A549 (cell line): ENCODE results near the gene CNOT6. TPM values are rescaled to one million over a fixed set of nuclear protein-coding genes. Genes with fewer than 3 reads are reported as not detected.

Source experiments
- ATAC-seq, 2 experiments: fragments of 200-7000 bp in 1 of 2; fragments of >200 bp in 1 of 2; cut with Nextera tagmentation in 1 of 2; cut with Tn5 transposase in 1 of 2; 3 replicates each; pipeline versions ENCODE4 v1.8.0 to v1.9.1; 2018 to 2020; ENCODE audit warnings: mild to moderate bottlenecking in 1 of 2, moderate library complexity in 1 of 2
- CTCF ChIA-PET: fragments of 300-600 bp; sonication (Branson Sonifier 250); formaldehyde crosslinking; extraction: SDS; loops from one replicate; lab custom pipeline; 2021; ENCODE audit warnings: antibody characterized with exemption, inconsistent platforms; lab: Yijun Ruan, JAX
- POLR2A ChIA-PET: fragments of 350-600 bp; formaldehyde crosslinking; extraction: SDS; loops from one replicate; lab custom pipeline; 2021; ENCODE audit warnings: antibody characterized with exemption, inconsistent platforms; lab: Yijun Ruan, JAX
- DNase-seq, 2 experiments: peaks; one replicate each; pipeline versions ENCODE4 v3.0.0 to v3.0.0-alpha.2; 2011 to 2016; ENCODE audit warnings: low read depth in 1 of 2, low spot score in 1 of 2
- FAIRE-seq: peaks from 2 replicates; lab custom pipeline; 2011; peaks lifted over from hg19 to GRCh38; lab: Jason Lieb, UNC
- H3K27ac ChIP-seq, 2 experiments: fragments of >200 bp; sonication (Bioruptor Twin); formaldehyde crosslinking; 3 replicates each; pipeline ENCODE4 v1.5.1; 2016 to 2017
- H3K4me1 ChIP-seq: fragments of >200 bp; sonication (Bioruptor Twin); formaldehyde crosslinking; 3 replicates; pipeline ENCODE4 v1.6.1; 2016
- H3K4me2 ChIP-seq: fragments of >200 bp; sonication (Bioruptor Twin); formaldehyde crosslinking; 3 replicates; pipeline ENCODE4 v1.6.1; 2016
- H3K4me3 ChIP-seq: fragments of >200 bp; sonication (Bioruptor Twin); formaldehyde crosslinking; 3 replicates; pipeline ENCODE4 v1.5.1; 2016
- H3K9me3 ChIP-seq: fragments of >200 bp; sonication (Bioruptor Twin); formaldehyde crosslinking; 3 replicates; pipeline ENCODE4 v1.6.1; 2016
- FOSB ChIP-seq: fragments of 250-450 bp; sonication (Bioruptor Pico); IDR thresholded peaks from 2 replicates; pipeline ENCODE4 v1.5.0; 2020; ENCODE audit warnings: mild to moderate bottlenecking, moderate library complexity
- FOXS1 ChIP-seq: fragments of 250-450 bp; sonication (Bioruptor Pico); IDR thresholded peaks from 2 replicates; pipeline ENCODE4 v1.5.0; 2020; ENCODE audit warnings: mild to moderate bottlenecking, moderate library complexity
- GATA3 ChIP-seq: IDR thresholded peaks from 2 replicates; pipeline ENCODE4 v1.6.1; 2012; ENCODE audit warnings: borderline replicate concordance
- HDAC2 ChIP-seq: fragments of 200-600 bp; sonication (generic); IDR thresholded peaks from 2 replicates; pipeline ENCODE4 v1.6.1; 2016
- HEYL ChIP-seq: fragments of 250-450 bp; sonication (Bioruptor Pico); IDR thresholded peaks from 2 replicates; pipeline ENCODE4 v1.8.0; 2021; ENCODE audit warnings: mild to moderate bottlenecking, moderate library complexity
- JUNB ChIP-seq: fragments of >200 bp; sonication (Bioruptor Twin); formaldehyde crosslinking; IDR thresholded peaks from 2 replicates; pipeline ENCODE4 v1.6.1; 2016
- MAZ ChIP-seq: fragments of 150-350 bp; IDR thresholded peaks from 2 replicates; pipeline ENCODE4 v1.6.1; 2014; ENCODE audit warnings: antibody characterized with exemption, low read depth, low read length, borderline replicate concordance
- NFE2L2 ChIP-seq: fragments of 150-350 bp; conservative IDR thresholded peaks from 2 replicates; pipeline ENCODE4 v1.6.1; 2014; ENCODE audit warnings: low read length
- NPAS2 ChIP-seq: fragments of 250-450 bp; sonication (Bioruptor Pico); IDR thresholded peaks from 2 replicates; pipeline ENCODE4 v1.8.0; 2022; ENCODE audit warnings: mild to moderate bottlenecking, moderate library complexity, borderline replicate concordance
- NR3C1 ChIP-seq: fragments of >200 bp; sonication (Bioruptor Twin); formaldehyde crosslinking; IDR thresholded peaks from 3 replicates; pipeline ENCODE4 v1.6.1; 2017
- RNF2 ChIP-seq: fragments of 200-600 bp; sonication (generic); IDR thresholded peaks from 2 replicates; pipeline ENCODE4 v1.6.1; 2016; ENCODE audit warnings: low read depth, mild to moderate bottlenecking, antibody characterized with exemption, moderate library complexity, borderline replicate concordance
- SREBF2 ChIP-seq: fragments of 450-650 bp; IDR thresholded peaks from 2 replicates; pipeline ENCODE4 v1.6.1; 2014; ENCODE audit warnings: mild to moderate bottlenecking, moderate library complexity
- TFCP2L1 ChIP-seq: fragments of 250-450 bp; sonication (Bioruptor Pico); IDR thresholded peaks from 2 replicates; pipeline ENCODE4 v1.5.0; 2021; ENCODE audit warnings: mild to moderate bottlenecking
- WGBS: methylation state at CpG from one replicate; pipeline ENCODE4 v1.1.6; 2017; ENCODE audit errors: missing lambda C conversion rate; 5-methylcytosine and 5-hydroxymethylcytosine counted together
- polyA plus RNA-seq, 4 experiments: library from polyadenylated mRNA; depleted of rRNA in 3 of 4; stranded (reverse); fragments of >200 nt; fragmentation: RNase III in 1 of 4; extraction: RNeasy Plus Mini Kit Qiagen cat#74134 plus additional on column Dnase treatment in 1 of 4; gene quantifications; 2 replicates in 3 of 4; 3 replicates in 1 of 4; pipeline ENCODE4 v1.2.3, GENCODE V29; 2011 to 2017
- TF ChIP-seq, protein P1 (sequence below): fragments of >200 bp; sonication (Bioruptor Twin); formaldehyde crosslinking; IDR thresholded peaks from 3 replicates; pipeline ENCODE4 v1.6.1; 2016
- TF ChIP-seq, protein P2 (sequence below): fragments of 150-350 bp; IDR thresholded peaks from 2 replicates; pipeline ENCODE4 v1.6.1; 2014; ENCODE audit warnings: low read depth, mild to moderate bottlenecking, low read length
- TF ChIP-seq, protein P3 (sequence below): fragments of >200 bp; sonication (Bioruptor Twin); formaldehyde crosslinking; IDR thresholded peaks from 3 replicates; pipeline ENCODE4 v1.5.1; 2016
- TF ChIP-seq, protein P4 (sequence below): IDR thresholded peaks from 2 replicates; pipeline ENCODE4 v1.6.1; 2012; ENCODE audit warnings: low read depth, borderline replicate concordance
- TF ChIP-seq, protein P5 (sequence below): fragments of >200 bp; sonication (Bioruptor Twin); formaldehyde crosslinking; IDR thresholded peaks from 2 replicates; pipeline ENCODE4 v1.6.1; 2016

CNOT6 gene
- polyA plus RNA-seq, 2 of the 4 experiments (the other 2 are of a cell fraction): 18.2 to 28.5 TPM

DNA sequence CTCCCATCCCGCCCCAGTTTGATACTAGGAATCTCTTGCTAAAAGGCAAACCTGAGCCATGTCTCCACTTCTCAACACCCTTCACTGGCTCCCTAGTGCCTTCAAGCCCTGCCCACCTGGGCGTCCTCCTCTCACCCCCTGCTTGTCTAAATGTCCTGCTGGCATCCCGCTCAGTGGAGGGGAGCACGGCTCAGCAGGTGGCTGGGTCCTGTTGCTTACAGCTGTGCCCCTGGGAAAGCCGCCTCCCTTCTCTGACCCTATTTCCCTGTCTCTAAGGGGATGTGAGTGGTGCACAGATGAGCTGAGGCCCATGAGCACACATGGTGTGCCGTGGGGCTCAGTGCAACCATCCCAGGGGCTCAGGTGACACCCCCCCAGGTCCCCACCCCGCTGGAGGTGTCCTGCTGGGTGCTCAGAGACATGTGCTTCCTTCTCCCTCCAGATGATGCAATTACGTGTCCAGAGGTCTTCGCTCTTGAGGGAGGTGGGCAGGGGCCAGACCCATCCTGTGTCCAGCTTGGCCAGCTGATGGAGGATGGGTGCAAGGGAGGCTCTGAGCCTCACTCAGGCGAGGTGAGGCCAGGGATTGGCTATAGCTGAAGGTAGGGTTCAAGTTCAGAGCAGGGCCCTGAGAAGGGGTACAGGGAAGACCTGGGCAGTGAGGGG is 131.1 kb downstream of the CNOT6 start:
- POLR2A ChIA-PET: no interaction called here
- H3K4me3 ChIP-seq: no peak overlapping the region
- TF ChIP-seq NPAS2 (CRISPR knock-in tag) (no peak), HEYL (CRISPR knock-in tag) (no peak)
- DNase-seq (no peak), FAIRE-seq (no peak), ATAC-seq (no peak)
- CTCF ChIA-PET: interaction anchor here (0.9 to 1.6 kb wide), 2 partner anchors 19 to 58 kb away, joined by 3 to 5 read pairs; no protein-coding TSS in a partner anchor
- H3K9me3 ChIP-seq: no peaks in the 10 kb centered on the region
- H3K27ac ChIP-seq: peak overlapping the region in 1 of 2 experiments; percentile 31; a peak in 1 of 6 replicates
- 66% methylated on average over 8 of the region's 10 CpGs for WGBS
- H3K4me2 ChIP-seq: no peak overlapping the region
- no peaks in the 10 kb centered on the region for H3K4me1 ChIP-seq

DNA sequence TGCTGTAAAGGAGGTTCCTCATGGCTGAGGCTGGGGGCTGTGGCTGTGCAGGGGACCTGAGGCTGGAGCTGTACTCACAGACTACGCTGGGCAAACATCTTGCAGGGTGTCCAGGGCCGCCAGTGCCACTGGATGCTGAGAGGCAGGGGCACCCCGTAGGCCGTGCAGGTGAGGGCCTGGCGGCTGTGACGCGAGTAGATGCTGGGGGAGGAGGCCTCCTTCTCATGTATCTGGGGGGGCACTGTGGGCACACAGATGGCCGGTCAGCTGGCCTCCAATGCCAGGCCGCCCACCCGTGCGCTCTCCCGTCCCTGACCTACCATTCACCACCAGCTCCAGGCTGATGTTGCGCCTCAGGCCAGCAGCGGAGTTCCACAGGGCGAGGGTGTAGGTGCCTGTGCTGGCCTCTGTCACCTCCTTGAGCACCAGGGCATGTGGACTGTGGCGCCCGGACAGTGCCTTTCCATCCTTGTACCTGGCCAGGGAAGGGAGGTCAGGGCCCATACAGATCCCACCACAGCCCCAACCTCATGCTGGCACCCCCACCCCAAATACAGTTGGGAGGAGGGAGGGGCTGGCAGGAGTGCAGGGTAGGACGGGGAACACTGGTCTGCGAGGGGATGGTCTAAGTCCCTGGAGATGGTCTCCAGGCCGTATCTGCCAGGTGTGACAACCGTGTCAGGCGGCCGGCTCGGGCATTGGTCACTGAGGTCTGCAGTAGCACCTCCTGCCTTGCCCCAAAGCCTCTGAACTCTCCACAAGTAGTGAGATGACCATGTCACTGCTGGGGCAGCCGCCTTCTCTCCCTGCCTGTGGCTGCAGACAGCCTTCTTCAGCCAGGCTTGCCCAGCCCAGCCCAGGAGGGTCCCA is 131.8 kb downstream of the CNOT6 start:
- no peak for TF ChIP-seq TFCP2L1 (CRISPR knock-in tag)
- no peak for TF ChIP-seq HEYL (CRISPR knock-in tag)
- TF ChIP-seq FOSB: no peak
- TF ChIP-seq NR3C1: no peak
- TF ChIP-seq, protein P1, sequence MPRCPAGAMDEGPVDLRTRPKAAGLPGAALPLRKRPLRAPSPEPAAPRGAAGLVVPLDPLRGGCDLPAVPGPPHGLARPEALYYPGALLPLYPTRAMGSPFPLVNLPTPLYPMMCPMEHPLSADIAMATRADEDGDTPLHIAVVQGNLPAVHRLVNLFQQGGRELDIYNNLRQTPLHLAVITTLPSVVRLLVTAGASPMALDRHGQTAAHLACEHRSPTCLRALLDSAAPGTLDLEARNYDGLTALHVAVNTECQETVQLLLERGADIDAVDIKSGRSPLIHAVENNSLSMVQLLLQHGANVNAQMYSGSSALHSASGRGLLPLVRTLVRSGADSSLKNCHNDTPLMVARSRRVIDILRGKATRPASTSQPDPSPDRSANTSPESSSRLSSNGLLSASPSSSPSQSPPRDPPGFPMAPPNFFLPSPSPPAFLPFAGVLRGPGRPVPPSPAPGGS: no peak
- TF ChIP-seq FOXS1 (CRISPR knock-in tag): no peak
- TF ChIP-seq RNF2: no peak
- TF ChIP-seq, protein P2, sequence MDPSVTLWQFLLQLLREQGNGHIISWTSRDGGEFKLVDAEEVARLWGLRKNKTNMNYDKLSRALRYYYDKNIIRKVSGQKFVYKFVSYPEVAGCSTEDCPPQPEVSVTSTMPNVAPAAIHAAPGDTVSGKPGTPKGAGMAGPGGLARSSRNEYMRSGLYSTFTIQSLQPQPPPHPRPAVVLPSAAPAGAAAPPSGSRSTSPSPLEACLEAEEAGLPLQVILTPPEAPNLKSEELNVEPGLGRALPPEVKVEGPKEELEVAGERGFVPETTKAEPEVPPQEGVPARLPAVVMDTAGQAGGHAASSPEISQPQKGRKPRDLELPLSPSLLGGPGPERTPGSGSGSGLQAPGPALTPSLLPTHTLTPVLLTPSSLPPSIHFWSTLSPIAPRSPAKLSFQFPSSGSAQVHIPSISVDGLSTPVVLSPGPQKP: no peak
- H3K9me3 ChIP-seq: no peaks in the 10 kb centered on the region
- ATAC-seq: no peak
- 80% methylated on average over 20 of the region's 25 CpGs for WGBS
- DNase-seq: no peak
- FAIRE-seq: no peak
- no peak overlapping the region for H3K4me2 ChIP-seq
- H3K4me1 ChIP-seq: no peaks in the 10 kb centered on the region
- CTCF ChIA-PET: interaction anchor here (0.9 kb wide), 1 partner anchor 59 kb away, joined by 3 read pairs; no protein-coding TSS in a partner anchor
- H3K4me3 ChIP-seq: no peak overlapping the region
- H3K27ac ChIP-seq: no peak overlapping the region
- POLR2A ChIA-PET: no interaction called here

DNA sequence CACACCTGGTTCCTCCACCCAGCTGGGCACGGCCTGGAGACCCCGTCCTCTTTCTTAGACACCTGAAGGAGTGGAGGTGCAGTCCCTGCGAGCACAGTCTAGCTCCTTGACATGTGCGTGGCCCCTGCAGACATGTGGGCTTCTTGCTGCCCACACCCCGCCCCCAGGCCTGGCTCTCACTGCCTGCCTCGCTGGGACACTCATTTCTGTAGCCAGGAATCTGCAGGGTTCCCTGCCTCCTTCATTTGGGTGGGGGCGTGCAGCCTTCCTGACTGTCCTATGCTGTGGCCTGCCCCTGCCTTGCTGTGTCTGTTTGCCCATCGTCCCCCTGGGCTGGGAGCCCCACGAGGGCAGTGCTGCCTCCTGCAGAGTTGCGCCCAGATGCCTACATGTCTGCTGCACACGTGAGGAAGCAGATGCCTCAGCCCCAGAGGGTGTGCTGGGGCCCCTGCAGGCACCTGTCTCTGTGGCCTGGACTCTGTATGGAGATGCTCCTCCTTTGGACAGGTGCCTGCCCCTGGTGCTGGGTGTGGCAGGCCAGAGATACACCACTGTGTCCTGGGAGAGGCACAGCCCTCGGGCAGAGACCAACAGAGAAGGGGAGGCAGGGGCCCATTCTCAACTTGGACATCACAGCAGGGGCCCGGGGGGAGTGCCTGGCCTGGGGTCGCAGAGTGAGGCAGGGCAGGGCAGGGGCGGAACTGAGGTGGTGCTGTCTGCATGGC is 132.6 kb downstream of the CNOT6 start:
- TF ChIP-seq NPAS2 (CRISPR knock-in tag): no peak
- no peak for TF ChIP-seq MAZ
- TF ChIP-seq, protein P3, sequence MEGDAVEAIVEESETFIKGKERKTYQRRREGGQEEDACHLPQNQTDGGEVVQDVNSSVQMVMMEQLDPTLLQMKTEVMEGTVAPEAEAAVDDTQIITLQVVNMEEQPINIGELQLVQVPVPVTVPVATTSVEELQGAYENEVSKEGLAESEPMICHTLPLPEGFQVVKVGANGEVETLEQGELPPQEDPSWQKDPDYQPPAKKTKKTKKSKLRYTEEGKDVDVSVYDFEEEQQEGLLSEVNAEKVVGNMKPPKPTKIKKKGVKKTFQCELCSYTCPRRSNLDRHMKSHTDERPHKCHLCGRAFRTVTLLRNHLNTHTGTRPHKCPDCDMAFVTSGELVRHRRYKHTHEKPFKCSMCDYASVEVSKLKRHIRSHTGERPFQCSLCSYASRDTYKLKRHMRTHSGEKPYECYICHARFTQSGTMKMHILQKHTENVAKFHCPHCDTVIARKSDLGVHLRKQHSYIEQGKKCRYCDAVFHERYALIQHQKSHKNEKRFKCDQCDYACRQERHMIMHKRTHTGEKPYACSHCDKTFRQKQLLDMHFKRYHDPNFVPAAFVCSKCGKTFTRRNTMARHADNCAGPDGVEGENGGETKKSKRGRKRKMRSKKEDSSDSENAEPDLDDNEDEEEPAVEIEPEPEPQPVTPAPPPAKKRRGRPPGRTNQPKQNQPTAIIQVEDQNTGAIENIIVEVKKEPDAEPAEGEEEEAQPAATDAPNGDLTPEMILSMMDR: no peak
- TF ChIP-seq, protein P4, sequence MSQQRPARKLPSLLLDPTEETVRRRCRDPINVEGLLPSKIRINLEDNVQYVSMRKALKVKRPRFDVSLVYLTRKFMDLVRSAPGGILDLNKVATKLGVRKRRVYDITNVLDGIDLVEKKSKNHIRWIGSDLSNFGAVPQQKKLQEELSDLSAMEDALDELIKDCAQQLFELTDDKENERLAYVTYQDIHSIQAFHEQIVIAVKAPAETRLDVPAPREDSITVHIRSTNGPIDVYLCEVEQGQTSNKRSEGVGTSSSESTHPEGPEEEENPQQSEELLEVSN: no peak
- TF ChIP-seq SREBF2: no peak
- no peak for TF ChIP-seq HDAC2
- TF ChIP-seq JUNB: no peak
- no peak for TF ChIP-seq NFE2L2
- TF ChIP-seq GATA3: no peak
- no peak for TF ChIP-seq RNF2
- TF ChIP-seq, protein P5, sequence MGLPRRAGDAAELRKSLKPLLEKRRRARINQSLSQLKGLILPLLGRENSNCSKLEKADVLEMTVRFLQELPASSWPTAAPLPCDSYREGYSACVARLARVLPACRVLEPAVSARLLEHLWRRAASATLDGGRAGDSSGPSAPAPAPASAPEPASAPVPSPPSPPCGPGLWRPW: no peak
- ATAC-seq (no peak), FAIRE-seq (no peak), DNase-seq (no peak)
- Histone ChIP-seq H3K4me1 (no peaks in the 10 kb centered on the region), H3K9me3 (no peaks in the 10 kb centered on the region), H3K4me3 (no peak overlapping the region), H3K4me2 (no peak overlapping the region), H3K27ac (no peak overlapping the region)
- 58% methylated on average over 12 of the region's 15 CpGs for WGBS
- CTCF ChIA-PET: interaction anchor here (4.1 kb wide), 1 partner anchor 8 kb away, joined by 32 read pairs; no protein-coding TSS in a partner anchor
- POLR2A ChIA-PET: no interaction called here
